Measurements from ENCODE around the gene KCND2.
"Not testable (repeated sequence)": the region's sequence is repeated elsewhere in the genome, so short reads cannot be mapped to it uniquely, and the experiment has no call there.

Gene KCND2

DNA sequence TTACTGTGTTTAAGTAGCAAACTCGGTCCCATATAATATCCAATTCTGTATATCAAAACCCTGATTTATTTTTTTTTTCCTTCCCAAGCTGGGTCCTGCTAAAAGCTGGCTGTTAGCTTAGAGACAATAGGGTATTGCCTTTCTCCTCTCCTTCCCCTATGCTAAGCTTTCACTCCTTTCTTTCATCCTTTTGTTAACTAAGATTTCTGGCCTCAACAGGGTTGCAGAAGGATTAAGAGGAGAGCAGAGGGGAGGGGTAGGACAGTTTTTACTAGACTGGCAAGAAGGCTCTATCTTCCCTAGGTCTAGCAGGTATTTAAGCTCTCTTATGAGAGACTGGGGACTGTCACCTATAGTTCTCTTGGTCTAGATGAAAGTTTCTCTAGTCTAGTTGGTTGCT lies 229.2 kb downstream of the KCND2 start:
- DNase-seq (ENCODE audit: low read depth) = no peak

DNA sequence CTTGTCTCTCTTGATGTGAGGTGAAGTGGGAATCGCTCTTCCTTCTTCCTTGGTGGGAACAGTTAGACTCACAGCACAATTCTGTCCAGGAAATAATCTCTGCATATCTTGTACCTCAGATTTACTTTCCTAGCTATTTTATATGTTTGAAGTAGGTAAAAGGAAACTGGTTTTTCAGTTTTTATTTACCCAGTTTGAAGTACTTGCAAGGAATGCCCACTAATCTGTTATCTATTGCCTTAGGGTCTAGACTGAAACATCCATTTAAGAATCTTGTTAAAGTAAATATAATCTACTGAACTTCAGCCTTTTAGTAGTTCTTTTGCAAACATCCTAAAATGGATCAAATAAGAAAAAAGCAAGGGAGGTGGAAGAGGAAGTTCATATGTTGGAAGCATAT lies 229.8 kb downstream of the KCND2 start:
- DNase-seq (ENCODE audit: low read depth) = no peak

DNA sequence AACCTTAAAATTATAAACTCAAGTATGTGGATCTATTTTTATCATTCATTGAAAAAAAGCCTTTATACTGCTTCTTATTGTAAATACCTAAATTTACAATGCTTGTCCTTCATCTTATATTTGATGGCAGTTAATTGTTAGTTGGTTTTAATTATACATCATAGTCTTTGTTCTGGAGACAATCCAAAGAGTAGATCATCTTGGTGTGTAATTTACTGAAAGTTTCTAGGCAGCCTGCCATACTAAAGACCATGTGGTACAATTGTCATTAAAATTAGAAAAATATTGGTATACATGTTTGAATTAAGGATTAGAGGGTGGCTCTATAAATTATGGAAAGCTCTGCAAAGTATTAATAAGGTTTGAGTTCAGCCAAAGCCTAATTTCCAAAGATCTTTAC lies 231.4 kb downstream of the KCND2 start:
- no peak for DNase-seq (ENCODE audit: low read depth)

DNA sequence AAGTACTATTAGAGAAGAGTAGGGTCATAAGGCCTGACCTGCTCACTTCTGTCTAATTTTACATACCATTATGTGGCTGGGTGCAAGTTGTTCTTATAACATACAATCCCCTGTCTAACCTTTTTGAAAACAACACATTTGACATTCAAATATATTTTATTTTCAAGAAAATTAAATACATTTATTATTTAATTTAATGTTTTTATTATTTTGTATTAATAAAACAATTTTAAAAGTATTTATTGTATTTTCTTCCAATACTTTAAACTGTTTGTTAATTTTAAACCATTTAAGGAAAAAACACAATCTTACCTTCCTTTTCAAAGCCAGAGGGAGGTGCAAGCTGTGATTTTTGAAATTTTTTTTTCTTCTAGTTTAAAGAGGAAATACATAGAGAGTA lies 232.8 kb downstream of the KCND2 start:
- no peak for DNase-seq (ENCODE audit: low read depth)

DNA sequence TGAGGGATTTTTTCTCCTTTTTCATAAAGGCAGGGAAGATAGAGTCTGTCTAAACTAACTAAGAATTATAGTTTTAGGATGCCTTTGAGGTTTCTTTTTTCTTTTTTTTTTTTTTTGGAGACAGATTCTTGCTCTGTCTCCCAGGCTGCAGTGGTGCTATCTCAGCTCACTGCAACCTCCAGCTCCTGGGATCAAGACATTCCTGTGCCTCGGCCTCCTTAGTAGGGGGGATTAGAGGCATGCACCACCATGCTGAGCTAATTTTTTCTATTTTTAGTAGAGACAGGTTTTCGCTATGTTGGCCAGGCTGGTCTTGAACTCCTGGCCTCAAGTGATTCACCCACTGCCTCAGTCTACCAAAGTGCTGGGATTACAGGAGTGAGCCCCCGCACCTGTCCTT lies 239.7 kb downstream of the KCND2 start:
- DNase-seq (ENCODE audit: low read depth) = no peak

DNA sequence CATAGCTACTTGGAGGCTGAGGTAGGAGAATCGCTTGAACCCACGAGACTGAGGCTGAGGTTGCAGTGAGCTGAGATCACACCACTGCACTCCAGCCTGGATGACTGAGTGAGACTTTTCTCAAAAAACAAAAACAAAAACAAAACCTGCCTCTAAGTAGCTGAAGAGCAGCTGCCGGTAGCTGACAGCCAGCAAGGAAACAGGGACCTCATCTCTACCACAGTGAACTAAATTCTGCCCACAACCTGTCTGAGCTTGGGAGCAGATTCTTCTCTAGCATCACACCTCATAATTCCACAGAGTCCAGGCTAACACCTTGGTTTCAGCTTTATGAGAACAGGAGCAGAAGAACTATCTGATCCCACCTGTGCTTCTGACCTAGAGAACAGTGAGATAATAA lies 246.2 kb downstream of the KCND2 start:
- no peak for DNase-seq (ENCODE audit: low read depth)

DNA sequence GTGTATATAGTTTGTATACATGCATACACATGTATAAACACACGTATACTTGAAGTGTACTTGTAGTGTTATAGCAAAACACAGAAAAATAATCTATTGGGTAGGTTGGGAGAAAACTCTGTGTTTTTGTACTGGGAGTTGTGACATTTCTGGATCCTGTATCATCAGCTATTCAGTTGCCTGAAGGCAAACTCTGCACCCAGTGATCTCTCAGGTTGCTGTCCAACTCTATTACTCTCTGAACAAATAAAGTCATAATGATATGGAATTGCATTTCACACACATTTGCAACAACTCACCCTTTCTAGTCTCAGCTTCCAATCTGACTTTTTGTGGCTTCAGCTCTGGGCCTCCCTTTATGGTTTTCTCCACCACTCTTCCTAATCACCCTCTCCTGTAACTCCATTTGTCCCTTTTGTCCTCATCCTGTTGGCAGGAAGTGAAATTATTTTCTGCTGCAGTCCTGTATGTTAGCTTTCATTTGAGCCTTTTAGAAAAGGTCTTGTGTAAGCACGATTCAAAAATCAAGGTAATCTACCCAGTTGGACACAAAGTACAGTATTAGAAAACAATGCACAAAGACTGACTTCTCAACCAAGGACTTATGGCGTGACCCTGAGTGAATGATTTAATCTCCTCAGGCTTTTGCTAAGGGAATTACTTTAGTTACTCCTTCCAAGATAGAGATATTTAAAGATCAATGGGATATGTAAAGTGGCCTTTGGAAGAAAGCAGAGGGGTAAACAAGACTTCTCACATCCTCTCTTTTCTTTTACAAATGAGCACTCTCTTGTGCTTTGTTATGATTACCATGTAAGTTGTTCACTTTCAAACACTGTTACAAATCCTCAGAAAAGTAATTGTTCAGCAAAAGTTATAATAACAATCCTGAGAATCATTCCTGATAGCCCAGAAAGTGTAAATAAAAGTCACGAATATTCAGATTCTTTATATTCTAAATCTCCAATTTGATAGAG lies 249.1 kb downstream of the KCND2 start:
- DNase-seq (ENCODE audit: low read depth) = no peak

DNA sequence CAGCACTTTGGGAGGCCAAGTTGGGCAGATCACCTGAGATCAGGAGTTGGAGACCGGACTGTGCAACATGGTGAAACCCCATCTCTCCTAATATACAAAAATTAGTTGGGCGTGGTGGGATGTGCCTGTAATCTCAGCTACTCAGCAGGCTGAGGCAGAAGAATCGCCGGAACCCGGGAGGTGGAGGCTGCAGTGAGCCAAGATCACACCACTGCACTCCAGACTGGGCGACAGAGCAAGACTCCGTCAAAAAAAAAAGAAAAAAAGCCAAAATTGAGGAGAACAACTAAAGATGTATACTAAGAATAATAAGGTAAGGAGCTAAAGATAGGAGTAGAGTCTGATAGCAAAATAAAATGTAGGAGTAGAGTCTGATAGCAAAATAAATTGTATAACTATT lies 251.0 kb downstream of the KCND2 start:
- no peak for DNase-seq (ENCODE audit: low read depth)

DNA sequence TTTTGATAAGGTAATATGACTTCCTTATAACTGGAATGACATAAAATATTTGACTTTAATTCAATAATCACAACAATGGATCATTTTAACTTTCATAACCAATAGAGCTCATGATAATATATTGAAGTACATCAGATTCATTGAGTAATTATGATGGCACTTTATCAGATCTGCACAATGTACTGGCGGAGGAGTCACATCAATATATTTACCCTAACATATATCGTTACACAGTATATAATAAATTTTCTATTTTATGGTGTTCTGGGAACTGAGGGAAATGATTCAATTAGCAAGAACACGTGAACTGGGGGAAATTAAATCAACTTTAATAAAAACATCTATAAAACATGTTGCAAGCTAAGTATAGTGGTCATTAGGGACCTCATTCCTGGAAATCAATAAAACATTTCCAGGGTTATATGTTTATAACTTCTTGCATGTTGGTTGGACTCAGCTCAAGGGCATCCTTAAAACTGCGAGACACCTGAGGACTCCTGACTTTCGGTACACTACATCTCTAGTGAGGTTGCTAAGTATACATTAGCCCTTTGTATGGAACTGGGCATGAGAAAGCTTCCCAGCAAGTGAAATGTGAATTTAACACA lies 254.0 kb downstream of the KCND2 start:
- no peak for DNase-seq (ENCODE audit: low read depth)

DNA sequence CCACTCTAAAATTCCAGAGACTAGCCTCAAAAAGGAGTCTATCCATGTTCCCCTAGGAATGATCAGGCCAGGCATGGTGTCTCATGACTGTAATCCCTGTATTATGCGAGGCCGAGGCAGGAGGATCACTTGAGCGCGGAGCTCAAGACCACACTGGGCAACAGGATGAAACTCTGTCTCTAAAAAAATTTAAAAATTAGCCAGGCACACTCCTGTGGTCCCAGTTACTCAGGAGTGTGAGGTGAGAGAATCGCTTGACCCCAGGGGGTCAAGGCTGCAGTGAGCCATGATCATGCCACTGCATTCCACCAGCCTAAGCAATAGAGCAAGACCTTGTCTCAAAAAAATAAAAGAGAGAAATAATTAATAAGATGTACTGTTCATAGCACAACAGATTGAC lies 256.8 kb downstream of the KCND2 start:
- no peak for DNase-seq (ENCODE audit: low read depth)

DNA sequence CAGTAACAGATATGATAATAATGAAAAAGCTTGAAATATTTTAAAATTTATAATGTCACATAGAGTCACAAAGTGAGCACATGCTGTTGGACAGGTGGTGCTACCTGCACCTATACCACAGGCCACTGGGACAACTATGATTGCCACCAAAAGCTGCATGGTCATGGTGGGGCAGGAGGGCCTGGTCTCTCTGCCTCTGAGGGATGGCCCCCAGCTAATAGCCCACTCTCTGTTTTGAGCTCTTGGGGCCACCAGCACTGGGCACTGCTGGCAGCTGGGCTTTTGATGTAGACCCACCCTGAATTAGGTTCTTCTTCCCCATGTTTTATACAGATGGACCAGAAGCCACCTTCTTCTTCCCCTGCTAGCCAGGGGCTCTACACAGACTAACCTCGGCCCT lies 265.4 kb downstream of the KCND2 start:
- no peak for DNase-seq (ENCODE audit: low read depth)

DNA sequence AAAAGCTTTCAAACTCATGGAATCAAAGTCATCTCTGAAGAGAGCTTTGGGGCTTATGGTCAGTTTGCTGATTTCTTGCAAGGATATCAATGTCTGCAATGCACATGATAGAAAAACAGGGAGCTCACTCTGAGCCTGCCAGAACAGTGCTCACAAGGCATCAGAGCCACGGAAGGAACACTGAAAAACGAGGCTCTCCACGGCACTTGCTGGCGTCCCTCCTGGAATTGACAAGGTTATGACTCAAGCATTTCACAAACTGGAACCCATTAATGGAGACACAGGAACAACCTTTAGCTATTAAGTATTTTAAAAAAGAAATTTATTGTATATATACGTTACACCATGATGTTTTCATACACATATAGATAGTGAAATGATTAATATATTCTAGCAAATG lies 266.3 kb downstream of the KCND2 start:
- no peak for DNase-seq (ENCODE audit: low read depth)

DNA sequence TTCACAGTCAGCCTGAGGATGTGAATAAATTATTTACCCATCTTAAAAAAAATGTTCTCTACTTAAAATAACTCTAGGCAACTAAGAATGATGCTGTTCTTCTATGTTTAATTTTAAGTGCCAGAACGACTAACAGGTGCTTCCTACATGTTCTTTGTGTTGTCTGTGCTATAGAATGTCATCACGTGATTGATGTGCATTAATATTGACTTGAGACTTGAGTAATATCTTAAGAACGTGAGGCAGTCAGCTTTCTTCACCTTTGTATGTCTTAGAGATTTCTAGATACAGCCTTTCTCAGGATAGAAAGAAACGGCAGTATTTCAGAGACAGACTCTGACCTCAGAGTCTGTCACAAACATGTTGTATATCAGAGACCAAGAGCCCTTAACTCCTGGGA lies 274.6 kb downstream of the KCND2 start:
- no peak for DNase-seq (ENCODE audit: low read depth)

DNA sequence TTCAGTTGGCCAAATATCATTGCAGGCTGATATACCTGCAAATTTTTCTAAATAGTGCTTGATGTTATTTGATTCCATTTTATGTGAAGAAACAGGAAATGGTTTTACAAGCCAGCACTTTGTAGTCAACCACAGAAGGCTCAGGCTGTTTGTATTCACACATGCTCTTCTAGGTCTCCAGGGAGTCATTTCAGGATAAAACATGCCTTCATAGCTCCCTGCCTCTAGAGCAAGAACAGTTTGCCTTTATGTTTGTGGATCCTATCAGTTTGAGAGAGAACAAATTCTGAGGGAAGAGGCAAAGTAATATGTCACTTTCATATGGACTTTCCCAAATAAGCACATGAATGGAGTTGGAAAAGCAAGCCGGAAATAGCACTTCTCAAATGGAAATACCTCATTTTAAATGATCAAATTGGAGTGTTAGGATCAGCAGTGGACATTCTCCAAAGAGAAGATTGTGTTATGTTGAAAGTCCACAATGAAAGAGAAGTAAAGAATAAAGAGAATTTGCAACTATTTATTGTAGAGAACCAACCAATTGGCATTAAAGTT lies 277.6 kb downstream of the KCND2 start:
- no peak for DNase-seq (ENCODE audit: low read depth)

DNA sequence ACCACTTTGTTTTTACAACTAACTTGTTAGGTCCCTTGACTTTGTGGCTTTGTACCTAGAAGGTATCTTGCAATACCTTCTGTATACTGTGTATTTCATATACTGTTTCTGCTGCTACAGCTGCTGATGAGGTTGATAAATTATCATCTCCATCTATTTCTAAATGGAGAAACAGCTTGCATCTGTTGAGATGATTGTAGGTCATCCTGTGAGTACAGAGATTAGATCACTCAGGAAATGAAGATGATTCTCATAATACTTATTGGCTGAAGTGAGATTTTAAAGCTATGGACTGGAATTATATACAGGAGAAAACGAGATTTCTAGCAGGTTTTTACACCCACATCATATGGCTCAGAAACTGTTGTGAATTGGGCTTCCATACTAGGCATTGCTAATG lies 280.5 kb downstream of the KCND2 start:
- DNase-seq (ENCODE audit: low read depth) = no peak

DNA sequence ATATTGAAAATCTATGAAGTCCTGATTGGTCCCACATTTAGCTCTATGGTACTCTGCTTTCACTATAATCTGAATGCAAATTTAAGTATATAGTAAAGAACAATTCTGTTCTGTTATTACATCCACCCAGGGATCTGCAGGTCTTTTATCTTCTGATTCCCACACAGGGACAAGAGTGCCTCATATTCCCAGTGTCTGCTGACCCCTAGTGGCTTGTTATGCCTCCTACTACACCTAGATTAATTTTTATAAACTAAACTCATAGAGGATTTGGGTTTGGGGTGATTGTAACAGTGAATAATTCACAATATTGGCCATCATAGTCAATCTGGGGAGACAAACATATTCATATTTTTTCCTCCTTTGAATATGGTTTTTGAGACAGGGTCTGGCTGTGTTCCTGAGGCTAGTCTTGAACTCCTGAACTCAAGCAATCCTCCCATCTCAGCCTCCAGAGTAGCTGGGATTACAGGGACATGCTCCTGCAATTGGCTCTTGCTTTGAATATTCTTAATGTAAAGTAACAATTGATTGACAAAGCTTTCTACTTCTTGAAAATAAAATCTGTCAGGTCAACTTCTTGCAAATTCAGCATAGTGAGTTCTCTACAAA lies 282.1 kb downstream of the KCND2 start:
- no peak for DNase-seq (ENCODE audit: low read depth)

DNA sequence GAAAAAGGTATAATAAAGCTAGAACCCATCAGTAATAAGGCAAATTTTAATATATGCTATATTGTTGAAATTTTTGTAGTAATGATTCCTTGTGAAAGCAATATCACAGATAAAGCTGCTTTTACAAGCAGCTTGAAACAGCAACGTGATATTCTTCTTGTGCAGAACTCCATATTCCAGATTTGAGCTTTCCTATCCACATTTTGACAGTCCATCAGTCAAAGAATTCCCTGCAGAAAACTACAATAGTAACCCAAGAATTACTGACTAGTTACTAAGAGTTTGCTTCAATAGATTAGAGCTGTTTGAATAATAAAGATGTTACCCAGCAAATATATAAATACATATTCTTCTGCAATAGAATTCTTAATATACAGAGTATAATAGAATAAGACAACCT lies 291.2 kb downstream of the KCND2 start:
- DNase-seq (ENCODE audit: low read depth) = no peak

DNA sequence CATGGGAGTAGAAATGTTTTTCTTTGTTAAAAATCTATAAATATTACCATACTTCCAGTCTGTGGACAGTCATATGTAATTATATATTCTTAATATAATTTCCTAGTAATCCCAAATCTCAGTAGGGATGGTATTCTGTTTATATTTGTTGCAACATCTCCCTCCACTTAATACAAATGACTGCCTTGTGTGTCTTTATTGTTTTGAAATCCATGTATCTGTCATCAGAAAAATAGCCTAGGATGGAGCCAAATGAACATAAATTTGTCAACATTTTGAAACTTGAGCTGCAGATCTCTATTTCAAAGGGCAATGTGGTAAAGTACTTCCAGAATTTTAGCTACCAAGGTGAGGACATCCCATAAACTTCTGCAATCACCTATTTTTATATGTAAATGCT lies 294.2 kb downstream of the KCND2 start:
- no peak for DNase-seq (ENCODE audit: low read depth)

DNA sequence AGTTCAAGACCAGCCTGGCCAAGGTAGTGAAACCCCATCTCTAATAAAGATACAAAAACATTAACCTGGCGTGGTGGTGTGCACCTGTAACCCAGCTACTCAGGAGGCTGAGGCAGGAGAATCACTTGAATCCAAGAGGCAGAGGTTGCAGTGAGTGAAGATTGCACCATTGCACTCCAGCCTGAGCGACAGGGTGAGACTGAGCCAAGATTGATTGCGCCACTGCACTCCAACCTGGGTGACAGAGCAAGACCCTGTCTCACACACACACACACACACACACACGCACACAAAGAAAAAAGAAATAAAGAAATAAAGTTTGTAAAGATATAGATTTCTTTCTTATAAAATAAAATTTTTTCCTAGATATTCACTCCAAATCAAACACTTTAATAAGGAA lies 305.7 kb downstream of the KCND2 start:
- not testable (repeated sequence) for DNase-seq (ENCODE audit: low read depth)

DNA sequence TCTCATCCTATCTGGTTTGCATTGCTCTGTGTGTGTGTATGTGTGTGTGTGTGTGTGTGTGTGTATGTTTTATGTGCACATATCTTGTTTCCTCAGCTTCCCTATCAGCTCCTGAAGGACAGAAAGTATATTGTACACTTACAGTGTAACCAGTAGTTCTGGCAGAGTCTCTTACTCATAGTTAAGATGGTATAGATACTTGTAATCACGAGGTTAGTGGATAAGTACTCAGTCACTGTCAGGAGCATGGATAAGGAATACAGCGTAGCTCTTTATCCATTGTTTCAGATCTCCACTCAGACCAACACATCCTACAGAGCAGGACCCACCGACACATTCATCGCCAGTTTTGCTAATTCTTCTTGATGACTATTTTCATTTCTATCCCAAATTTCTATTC lies 309.9 kb downstream of the KCND2 start:
- DNase-seq (ENCODE audit: low read depth) = no peak

DNA sequence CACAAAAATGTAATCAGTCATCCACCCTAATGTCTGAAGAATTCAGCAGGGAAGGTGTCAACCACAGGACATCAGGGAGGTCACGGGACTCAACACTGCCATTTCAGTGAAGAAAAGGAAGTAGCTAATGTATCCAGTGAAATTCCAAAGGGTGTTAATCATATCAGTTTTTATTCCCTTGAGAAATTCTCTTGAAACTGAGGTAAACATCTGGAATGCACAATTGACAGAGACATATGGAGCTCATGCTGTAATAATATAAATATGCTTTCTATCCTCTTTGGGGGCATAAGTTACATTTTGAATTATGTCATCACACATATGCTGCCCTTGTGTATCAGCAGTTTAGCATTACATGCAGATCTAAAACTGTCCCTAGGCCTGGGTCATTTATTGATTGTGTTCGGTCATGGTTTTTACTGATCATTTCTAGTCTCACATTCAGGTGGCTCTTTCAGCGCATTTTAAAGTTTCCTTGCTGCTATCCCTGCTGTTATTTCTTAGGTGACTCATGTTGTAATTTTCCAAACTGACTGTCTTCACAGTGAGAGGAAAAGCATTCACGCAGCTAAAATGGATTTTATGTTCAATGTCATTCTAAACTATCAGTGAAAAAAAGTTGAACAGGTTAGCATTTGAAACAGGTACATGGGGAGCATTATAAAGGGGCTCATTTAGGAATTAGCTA lies 311.1 kb downstream of the KCND2 start:
- peak; percentile 16 for DNase-seq (ENCODE audit: low read depth)

DNA sequence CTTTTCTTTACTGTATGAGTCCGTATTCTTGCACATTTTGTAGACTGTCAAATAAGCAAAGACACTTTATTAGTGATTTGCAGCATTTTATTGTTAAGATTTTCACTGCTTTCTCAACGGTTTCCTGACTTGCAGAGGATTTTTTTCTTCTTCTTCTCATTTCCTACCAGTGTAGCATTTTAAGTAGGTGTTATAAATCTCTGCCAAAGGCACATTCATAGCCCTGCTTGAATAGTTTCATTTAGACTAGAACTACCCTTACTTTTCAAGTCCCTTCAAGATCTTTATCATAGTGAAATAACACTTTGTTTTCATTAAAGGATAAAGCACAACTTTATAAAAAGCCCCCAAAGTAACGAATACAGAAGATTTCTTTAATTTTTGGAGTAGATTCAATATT lies 313.6 kb downstream of the KCND2 start:
- DNase-seq (ENCODE audit: low read depth) = no peak
